ENCODE data around the gene BCR.

Gene BCR

GRCh38 chr22:23187871-23188700 lies 7.8 kb downstream of the BCR start:
- no peak for DNase-seq (ENCODE audit: low read depth in 1 of 2, low spot score in 1 of 2)
- Histone ChIP-seq H3K27ac (replicated peaks) (no peak overlapping the region), H3K4me3 (replicated peaks; ENCODE audit: insufficient read depth, low read length) (no peak overlapping the region), H3K27me3 (ENCODE audit: insufficient read depth, poor library complexity, severe bottlenecking) (no peaks in the 10 kb centered on the region)
- TF ChIP-seq SPI1 (IDR thresholded peaks at IDR 0.05; ENCODE audit: borderline replicate concordance, low read depth) (no peak), GABPA (IDR thresholded peaks at IDR 0.05; ENCODE audit: low read depth) (no peak), POLR2AphosphoS5 (IDR thresholded peaks at IDR 0.05; ENCODE audit: low read depth) (no peak), CTCF (IDR thresholded peaks at IDR 0.05; ENCODE audit: insufficient read depth, low read length) (no peak), REST (IDR thresholded peaks at IDR 0.05; ENCODE audit: insufficient replicate concordance, low read depth) (no peak)

- Histone ChIP-seq H3K4me3 (replicated peaks; ENCODE audit: insufficient read depth, low read length) (no peak overlapping the region), H3K27me3 (ENCODE audit: insufficient read depth, poor library complexity, severe bottlenecking) (no peaks in the 10 kb centered on the region), H3K27ac (replicated peaks) (no peak overlapping the region)
- TF ChIP-seq REST (IDR thresholded peaks at IDR 0.05; ENCODE audit: insufficient replicate concordance, low read depth) (no peak), CTCF (IDR thresholded peaks at IDR 0.05; ENCODE audit: insufficient read depth, low read length) (no peak), GABPA (IDR thresholded peaks at IDR 0.05; ENCODE audit: low read depth) (no peak), POLR2AphosphoS5 (IDR thresholded peaks at IDR 0.05; ENCODE audit: low read depth) (no peak), SPI1 (IDR thresholded peaks at IDR 0.05; ENCODE audit: borderline replicate concordance, low read depth) (no peak)
- DNase-seq (ENCODE audit: low read depth in 1 of 2, low spot score in 1 of 2) = no peak
These were observed 10.2 kb downstream of the BCR start for GRCh38 chr22:23190526-23190925.

- Histone ChIP-seq H3K27me3 (ENCODE audit: insufficient read depth, poor library complexity, severe bottlenecking) (no peaks in the 10 kb centered on the region), H3K4me3 (replicated peaks; ENCODE audit: insufficient read depth, low read length) (no peak overlapping the region), H3K27ac (replicated peaks) (no peak overlapping the region)
- DNase-seq (ENCODE audit: low read depth in 1 of 2, low spot score in 1 of 2) = no peak
- TF ChIP-seq SPI1 (IDR thresholded peaks at IDR 0.05; ENCODE audit: borderline replicate concordance, low read depth) (no peak), POLR2AphosphoS5 (IDR thresholded peaks at IDR 0.05; ENCODE audit: low read depth) (no peak)
These were observed 11.8 kb downstream of the BCR start for GRCh38 chr22:23192133-23192532.

GRCh38 chr22:23192558-23192957 lies 12.2 kb downstream of the BCR start:
- DNase-seq (ENCODE audit: low read depth in 1 of 2, low spot score in 1 of 2) = no peak
- TF ChIP-seq CTCF (IDR thresholded peaks at IDR 0.05; ENCODE audit: insufficient read depth, low read length) (no peak), POLR2AphosphoS5 (IDR thresholded peaks at IDR 0.05; ENCODE audit: low read depth) (no peak), SPI1 (IDR thresholded peaks at IDR 0.05; ENCODE audit: borderline replicate concordance, low read depth) (no peak), REST (IDR thresholded peaks at IDR 0.05; ENCODE audit: insufficient replicate concordance, low read depth) (no peak), GABPA (IDR thresholded peaks at IDR 0.05; ENCODE audit: low read depth) (no peak)
- Histone ChIP-seq H3K4me3 (replicated peaks; ENCODE audit: insufficient read depth, low read length) (no peak overlapping the region), H3K27ac (replicated peaks) (no peak overlapping the region), H3K27me3 (ENCODE audit: insufficient read depth, poor library complexity, severe bottlenecking) (no peaks in the 10 kb centered on the region)
